Muscle layer of duodenum (tissue), 2 donors: Measurements from ENCODE around the gene RETNLB.

ENCODE experiments used
- H3K27ac ChIP-seq: one replicate; pipeline ENCODE4 v1.7.0; 2013; ENCODE audit warnings: mild to moderate bottlenecking, low read length
- H3K27me3 ChIP-seq: one replicate; pipeline ENCODE4 v1.7.0; 2013; ENCODE audit warnings: low read depth, mild to moderate bottlenecking, control low read depth, low read length
- H3K36me3 ChIP-seq, 2 donors: one replicate each; pipeline ENCODE4 v1.7.0; 2013; ENCODE audit warnings: low read length in 2 of 2, control low read depth in 1 of 2, mild to moderate bottlenecking in 1 of 2; ENCODE audit not compliant: insufficient read depth in 2 of 2, control insufficient read depth in 1 of 2
- H3K4me1 ChIP-seq, 2 donors: one replicate each; pipeline ENCODE4 v1.7.0; 2013; ENCODE audit warnings: low read length in 2 of 2, mild to moderate bottlenecking in 2 of 2, control low read depth in 1 of 2, moderate library complexity in 1 of 2; ENCODE audit not compliant: insufficient read depth in 2 of 2, control insufficient read depth in 1 of 2
- H3K4me3 ChIP-seq, 2 donors: one replicate each; pipeline ENCODE4 v1.7.0; 2013; ENCODE audit warnings: low read length in 2 of 2, low read depth in 1 of 2, mild to moderate bottlenecking in 1 of 2
- H3K9me3 ChIP-seq, 2 donors: one replicate each; pipeline ENCODE4 v1.7.0; 2013; ENCODE audit warnings: low read length in 2 of 2, control low read depth in 1 of 2, mild to moderate bottlenecking in 1 of 2; ENCODE audit not compliant: control insufficient read depth in 1 of 2
- donor health status: healthy.

RETNLB gene

GRCh38 chr3:108757404-108757982 is at the start of gene RETNLB:
RETNLB (minus strand) TSS chr3:108757410; CDS start chr3:108757185, 225 bp downstream.
- peaks cover 0 to 4% of the 10 kb centered on the region in 2 donors for H3K9me3 ChIP-seq
- no peak within 1 kb of the TSS for H3K27ac ChIP-seq
- H3K36me3 ChIP-seq: no peaks in the 10 kb centered on the region
- H3K4me1 ChIP-seq: no peaks in the 10 kb centered on the region
- no peak within 1 kb of the TSS for H3K4me3 ChIP-seq
- no peaks in the 10 kb centered on the region for H3K27me3 ChIP-seq

GRCh38 chr3:108806316-108806715 is 49.1 kb upstream of the RETNLB start:
- Histone ChIP-seq H3K27me3 (no peaks in the 10 kb centered on the region), H3K4me3 (no peak overlapping the region), H3K36me3 (no peaks in the 10 kb centered on the region), H3K27ac (no peak overlapping the region), H3K9me3 (no peaks in the 10 kb centered on the region), H3K4me1 (no peaks in the 10 kb centered on the region)

- Histone ChIP-seq H3K27me3 (no peaks in the 10 kb centered on the region), H3K4me1 (no peaks in the 10 kb centered on the region), H3K36me3 (no peaks in the 10 kb centered on the region), H3K27ac (no peak overlapping the region), H3K9me3 (no peaks in the 10 kb centered on the region), H3K4me3 (no peak overlapping the region)
Observed at GRCh38 chr3:108804966-108805365, 47.8 kb upstream of the RETNLB start.

- Histone ChIP-seq H3K36me3 (no peaks in the 10 kb centered on the region), H3K9me3 (no peaks in the 10 kb centered on the region), H3K4me1 (no peaks in the 10 kb centered on the region), H3K4me3 (no peak overlapping the region), H3K27me3 (no peaks in the 10 kb centered on the region), H3K27ac (no peak overlapping the region)
Observed at GRCh38 chr3:108804437-108804836, 47.2 kb upstream of the RETNLB start.

GRCh38 chr3:108791473-108791872 is 34.3 kb upstream of the RETNLB start:
- no peaks in the 10 kb centered on the region for H3K36me3 ChIP-seq
- H3K27me3 ChIP-seq: no peaks in the 10 kb centered on the region
- H3K4me1 ChIP-seq: no peaks in the 10 kb centered on the region

GRCh38 chr3:108780235-108780634 is 23.0 kb upstream of the RETNLB start:
- Histone ChIP-seq H3K27me3 (no peaks in the 10 kb centered on the region), H3K4me1 (no peaks in the 10 kb centered on the region), H3K27ac (no peak overlapping the region), H3K9me3 (no peaks in the 10 kb centered on the region), H3K36me3 (no peaks in the 10 kb centered on the region), H3K4me3 (no peak overlapping the region)

More at GRCh38 chr3:108791473-108791872, 34.3 kb upstream of the RETNLB start:
- Histone ChIP-seq H3K9me3 (peaks cover 0 to 3% of the 10 kb centered on the region in 2 donors), H3K4me3 (no peak overlapping the region), H3K27ac (no peak overlapping the region)

GRCh38 chr3:108779496-108779895 is 22.3 kb upstream of the RETNLB start:
- Histone ChIP-seq H3K27ac (no peak overlapping the region), H3K27me3 (no peaks in the 10 kb centered on the region), H3K4me3 (no peak overlapping the region)

GRCh38 chr3:108775649-108776048 is 18.4 kb upstream of the RETNLB start:
- Histone ChIP-seq H3K36me3 (no peaks in the 10 kb centered on the region), H3K4me1 (no peaks in the 10 kb centered on the region), H3K27ac (no peak overlapping the region), H3K9me3 (no peaks in the 10 kb centered on the region), H3K4me3 (no peak overlapping the region), H3K27me3 (no peaks in the 10 kb centered on the region)

More at GRCh38 chr3:108779496-108779895, 22.3 kb upstream of the RETNLB start:
- H3K9me3 ChIP-seq: no peaks in the 10 kb centered on the region
- H3K36me3 ChIP-seq: no peaks in the 10 kb centered on the region
- H3K4me1 ChIP-seq: no peaks in the 10 kb centered on the region

- no peaks in the 10 kb centered on the region for H3K27me3 ChIP-seq
- H3K4me3 ChIP-seq: no peak overlapping the region
- no peaks in the 10 kb centered on the region for H3K36me3 ChIP-seq
- no peaks in the 10 kb centered on the region for H3K4me1 ChIP-seq
- no peak overlapping the region for H3K27ac ChIP-seq
- no peaks in the 10 kb centered on the region for H3K9me3 ChIP-seq
Observed at GRCh38 chr3:108767253-108767652, 10.0 kb upstream of the RETNLB start.

GRCh38 chr3:108755686-108756085 is 1.5 kb downstream of the RETNLB start:
- H3K9me3 ChIP-seq: peaks cover 0 to 4% of the 10 kb centered on the region in 2 donors
- H3K27me3 ChIP-seq: no peaks in the 10 kb centered on the region
- no peak overlapping the region for H3K4me3 ChIP-seq
- no peaks in the 10 kb centered on the region for H3K36me3 ChIP-seq
- no peak overlapping the region for H3K27ac ChIP-seq
- no peaks in the 10 kb centered on the region for H3K4me1 ChIP-seq

GRCh38 chr3:108744762-108745161 is 12.4 kb downstream of the RETNLB start:
- Histone ChIP-seq H3K27me3 (no peaks in the 10 kb centered on the region), H3K4me3 (no peak overlapping the region), H3K4me1 (no peaks in the 10 kb centered on the region), H3K27ac (no peak overlapping the region), H3K9me3 (peaks cover 0 to 4% of the 10 kb centered on the region in 2 donors), H3K36me3 (no peaks in the 10 kb centered on the region)

- no peak overlapping the region for H3K27ac ChIP-seq
- H3K36me3 ChIP-seq: no peaks in the 10 kb centered on the region
- no peak overlapping the region for H3K4me3 ChIP-seq
- peaks cover 4% of the 10 kb centered on the region for H3K27me3 ChIP-seq
- peaks cover 0 to 4% of the 10 kb centered on the region in 2 donors for H3K9me3 ChIP-seq
- H3K4me1 ChIP-seq: no peaks in the 10 kb centered on the region
Observed at GRCh38 chr3:108742929-108743328, 14.3 kb downstream of the RETNLB start.
